NCI-H1417 treated with DMSO at 0.1 percent for 48 hours (cell line): ENCODE data around the gene NCKAP5.
A peak's percentile ranks its signal among the peaks of the same experiment; 100 is the strongest.

Experiments
- DNase-seq: peaks from one replicate; lab custom pipeline; 2025; lab: John Stamatoyannopoulos, UW

Gene NCKAP5

DNA sequence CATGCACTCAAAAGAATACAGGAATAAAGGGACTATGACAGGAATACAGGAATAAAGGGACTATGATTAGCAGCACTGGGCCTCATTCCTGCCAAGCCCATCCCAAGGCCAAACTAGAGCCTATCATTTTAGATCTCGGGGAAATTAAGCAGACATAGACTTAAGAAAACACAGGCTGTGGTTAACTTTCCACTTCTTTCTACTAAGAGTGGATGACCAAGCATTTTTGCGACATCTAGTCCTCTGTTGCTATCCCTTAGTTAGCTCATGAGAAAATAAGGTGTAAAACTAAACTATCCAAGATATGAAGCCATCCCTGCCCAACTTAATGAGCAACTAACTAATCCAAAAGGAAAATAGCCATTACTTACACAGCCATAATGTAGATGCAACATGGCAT lies 904.2 kb downstream of the NCKAP5 start:
- DNase-seq, result no peak

DNA sequence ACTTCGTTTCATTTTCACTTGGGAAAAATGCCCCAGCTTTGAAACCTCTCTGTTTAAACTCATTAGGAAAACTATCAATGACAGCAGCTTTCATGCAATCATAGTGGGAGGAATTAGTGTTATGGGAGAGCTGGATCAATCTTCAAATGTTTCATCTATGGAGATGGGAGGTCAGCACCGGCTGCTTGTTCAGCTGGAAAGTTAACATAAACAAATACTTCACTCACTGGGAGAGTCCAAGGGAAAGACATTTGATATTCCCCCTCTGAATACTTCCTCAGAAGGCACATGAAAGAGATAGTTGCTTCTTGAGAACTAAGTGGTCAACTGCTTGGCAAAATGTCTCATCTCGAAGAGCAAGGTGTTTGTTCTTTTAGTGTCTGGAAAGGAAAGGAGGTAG lies 905.5 kb downstream of the NCKAP5 start:
- no peak for DNase-seq

DNA sequence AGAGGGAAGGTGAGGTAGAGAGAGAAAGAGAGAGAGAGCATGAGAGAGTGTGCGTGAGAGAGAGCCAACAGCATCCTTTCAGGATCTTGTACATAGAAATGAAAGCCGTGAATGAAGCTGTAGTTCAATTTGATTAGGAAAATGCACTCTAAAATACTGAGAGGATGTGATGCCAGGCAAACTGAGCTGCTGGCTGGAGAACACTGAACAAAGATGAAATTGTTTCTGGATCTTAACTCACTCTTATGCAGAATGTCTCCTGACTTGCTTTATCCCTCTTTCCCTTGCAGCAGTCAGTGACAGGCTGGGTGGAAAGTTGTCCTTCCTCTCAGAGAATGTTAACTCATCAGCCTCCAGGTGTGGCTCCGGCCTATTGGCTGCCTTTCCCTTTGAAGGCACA lies 908.9 kb downstream of the NCKAP5 start:
- DNase-seq, result no peak

DNA sequence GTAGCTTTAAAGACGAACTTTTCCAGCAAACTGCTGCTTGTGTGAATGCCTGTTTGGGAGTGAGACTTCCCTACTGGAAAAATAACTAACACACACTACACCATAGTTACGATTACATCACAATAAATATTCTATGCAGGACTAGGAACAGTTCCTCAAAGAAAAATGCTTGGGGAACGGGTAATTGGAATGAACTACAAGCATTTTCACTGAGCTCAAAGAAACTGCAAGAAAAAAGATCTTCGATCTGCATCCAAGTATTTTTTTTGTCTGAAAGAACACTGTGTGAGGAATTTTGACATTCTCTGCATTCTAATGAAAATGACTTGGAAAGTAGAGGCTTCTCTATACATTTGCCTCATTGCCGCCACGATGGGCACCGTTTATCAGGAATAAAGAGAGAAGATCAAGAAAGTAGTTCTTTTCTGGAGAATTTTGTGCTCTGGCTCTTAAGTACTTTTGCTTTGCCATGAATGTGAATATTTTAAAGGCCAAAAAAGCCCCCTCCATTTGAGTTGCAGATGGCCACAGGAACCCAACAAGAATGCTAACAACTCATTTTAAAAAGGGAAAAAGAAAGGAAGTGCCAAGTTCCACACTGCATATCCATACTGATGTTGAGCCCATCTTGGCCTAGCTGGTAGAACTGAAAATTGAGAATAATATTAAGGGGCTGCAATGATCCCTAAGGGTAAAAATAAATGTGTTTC lies 911.8 kb downstream of the NCKAP5 start:
- DNase-seq, result no peak

GRCh38 chr2:132654968-132655367 lies 913.3 kb downstream of the NCKAP5 start:
- DNase-seq, result no peak

DNA sequence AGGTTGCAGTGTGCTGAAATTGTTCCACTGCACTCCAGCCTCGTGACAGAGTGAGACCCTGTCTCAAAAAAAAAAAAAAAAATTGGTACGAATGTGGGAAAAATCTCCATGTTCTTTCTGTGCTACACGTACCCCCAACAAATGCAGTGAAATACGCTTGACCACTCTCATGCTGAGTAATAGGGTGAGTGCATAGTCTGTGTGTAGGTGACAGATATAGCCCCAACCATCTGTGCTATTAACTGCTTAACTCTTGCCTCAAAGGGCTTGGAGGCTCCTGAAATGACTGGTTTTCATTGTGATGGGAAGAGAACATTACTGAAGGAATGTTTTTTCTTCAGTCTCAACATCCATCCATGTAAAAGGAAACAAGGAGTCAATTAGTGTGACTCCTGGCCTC lies 913.9 kb downstream of the NCKAP5 start:
- no peak for DNase-seq

GRCh38 chr2:132652474-132652873 lies 915.8 kb downstream of the NCKAP5 start:
- no peak for DNase-seq

DNA sequence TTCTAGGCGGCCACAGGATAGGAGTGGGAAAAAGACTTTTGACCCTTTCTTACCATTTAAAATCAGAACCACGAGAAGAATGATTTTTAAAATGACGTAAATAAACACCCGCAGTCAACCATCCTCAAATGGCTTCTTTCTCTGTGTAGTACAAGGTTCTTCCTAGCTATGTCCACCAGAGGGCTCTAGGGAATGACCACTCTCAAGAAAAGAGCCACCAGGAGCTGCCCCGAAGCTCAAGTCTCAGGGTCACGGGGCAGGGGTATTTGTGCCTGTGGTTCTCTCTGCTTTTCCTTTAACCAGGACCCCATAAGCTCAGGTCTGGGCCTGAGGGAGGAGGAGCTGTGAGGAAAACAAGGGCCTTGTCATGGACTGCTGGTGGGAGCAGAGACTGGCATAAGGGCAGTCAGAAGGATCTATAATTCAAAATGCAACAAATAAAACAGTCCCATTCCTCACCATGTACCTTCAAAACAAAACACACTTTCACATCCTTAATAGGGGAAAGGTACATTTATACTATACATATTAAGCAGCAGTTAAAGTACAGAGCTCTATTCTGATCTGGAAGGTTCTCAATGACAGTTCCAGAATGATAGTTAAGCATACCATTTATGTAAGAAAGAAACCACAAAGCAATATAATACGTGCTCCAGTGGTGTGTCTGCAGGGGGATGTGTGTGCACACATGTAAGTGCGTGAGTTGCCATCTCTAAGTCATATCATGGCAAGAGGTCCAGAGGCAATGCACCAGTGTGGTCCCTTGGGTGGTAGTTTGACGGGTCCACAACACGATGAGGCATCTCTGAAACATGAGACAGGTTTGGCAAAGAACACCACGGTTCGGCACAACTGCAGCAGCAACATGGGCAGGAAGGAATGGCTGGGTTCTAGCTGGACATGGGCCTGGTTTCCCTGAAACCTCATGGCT lies 916.9 kb downstream of the NCKAP5 start:
- no peak for DNase-seq

GRCh38 chr2:132646540-132647108 lies 921.6 kb downstream of the NCKAP5 start:
- DNase-seq, result no peak

- DNase-seq, result no peak
Observed at GRCh38 chr2:132645722-132646539, 922.3 kb downstream of the NCKAP5 start.

DNA sequence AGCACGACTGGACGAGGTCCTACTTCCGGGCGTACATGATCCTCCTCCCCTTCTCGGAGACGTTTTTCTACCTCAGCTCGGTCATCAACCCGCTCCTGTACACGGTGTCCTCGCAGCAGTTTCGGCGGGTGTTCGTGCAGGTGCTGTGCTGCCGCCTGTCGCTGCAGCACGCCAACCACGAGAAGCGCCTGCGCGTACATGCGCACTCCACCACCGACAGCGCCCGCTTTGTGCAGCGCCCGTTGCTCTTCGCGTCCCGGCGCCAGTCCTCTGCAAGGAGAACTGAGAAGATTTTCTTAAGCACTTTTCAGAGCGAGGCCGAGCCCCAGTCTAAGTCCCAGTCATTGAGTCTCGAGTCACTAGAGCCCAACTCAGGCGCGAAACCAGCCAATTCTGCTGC lies 923.1 kb downstream of the NCKAP5 start:
- peak; percentile 5 for DNase-seq

DNA sequence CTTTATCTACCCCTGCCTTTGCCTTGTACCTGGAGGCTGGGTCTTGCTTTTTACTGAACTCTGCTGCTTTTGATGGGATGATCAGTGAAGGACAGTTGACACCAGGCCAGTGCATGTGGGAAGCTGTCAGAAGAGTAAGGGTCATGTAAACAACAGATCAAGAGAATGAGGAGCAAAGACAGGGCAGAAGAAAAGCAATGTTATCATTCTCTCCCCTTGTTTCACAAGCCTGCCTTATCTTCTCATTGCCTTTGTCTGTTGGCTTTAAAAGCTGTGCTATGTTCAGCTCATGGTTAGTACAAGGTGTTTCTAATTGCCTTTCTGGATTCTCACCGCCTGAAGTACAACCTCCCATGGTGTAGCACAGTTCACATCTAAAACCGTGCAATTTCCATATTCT lies 925.8 kb downstream of the NCKAP5 start:
- no peak for DNase-seq

DNA sequence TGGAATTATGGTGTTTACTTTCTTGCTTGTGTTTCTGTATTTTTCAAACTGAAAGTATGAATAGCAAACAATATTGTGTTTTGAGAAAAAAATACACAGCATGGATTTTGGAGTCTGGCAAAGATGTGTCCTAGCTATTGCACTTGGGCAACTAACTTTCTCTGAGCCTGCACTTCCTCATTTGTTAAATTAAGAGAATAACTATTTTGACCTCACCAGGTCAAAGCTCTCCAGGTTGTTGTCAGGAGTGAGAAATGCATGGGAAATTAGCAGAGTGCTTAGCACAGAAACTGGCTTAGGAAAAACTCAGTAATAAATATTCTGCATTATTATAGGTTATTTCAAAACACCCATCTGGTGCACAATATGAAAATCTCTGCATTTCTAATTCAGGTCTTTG lies 926.4 kb downstream of the NCKAP5 start:
- no peak for DNase-seq

- no peak for DNase-seq
Observed at GRCh38 chr2:132640116-132640515, 928.1 kb downstream of the NCKAP5 start.

GRCh38 chr2:132638313-132639040 lies 929.8 kb downstream of the NCKAP5 start:
- DNase-seq, result no peak

- no peak for DNase-seq
Observed at GRCh38 chr2:132636346-132636745, 931.9 kb downstream of the NCKAP5 start.

GRCh38 chr2:132633635-132634034 lies 934.6 kb downstream of the NCKAP5 start:
- DNase-seq, result no peak

DNA sequence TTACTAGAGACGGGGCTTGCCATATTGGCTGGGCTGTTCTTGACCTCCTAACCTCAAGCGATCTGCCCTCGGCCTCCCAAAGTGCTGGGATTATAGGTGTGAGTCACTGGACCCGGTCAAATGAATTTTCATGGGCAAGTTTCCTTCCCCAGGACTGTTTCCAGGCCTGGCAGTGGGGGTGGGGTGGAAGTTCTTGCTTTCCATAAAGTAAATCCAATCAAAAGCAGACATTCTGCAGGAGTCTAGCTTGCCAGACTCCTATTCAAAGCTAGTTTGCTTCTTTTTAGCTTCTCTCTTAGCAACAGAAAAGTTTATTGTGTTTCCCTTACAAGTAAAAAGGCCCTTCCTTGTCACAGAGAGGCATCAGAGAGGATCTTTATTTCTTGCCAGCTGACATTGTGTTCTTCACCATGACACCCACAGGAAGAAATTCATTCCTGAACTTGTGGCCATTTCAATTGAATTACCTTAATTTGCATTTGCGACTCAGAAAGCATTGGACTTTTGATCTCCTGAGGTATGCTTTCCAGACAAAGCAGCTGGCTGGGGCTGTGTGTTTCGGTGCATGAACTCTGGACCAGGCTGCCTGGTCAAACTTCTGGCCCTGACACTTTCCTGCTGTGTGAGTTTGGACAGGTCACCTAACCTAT lies 936.1 kb downstream of the NCKAP5 start:
- no peak for DNase-seq

- no peak for DNase-seq
Observed at GRCh38 chr2:132627536-132627935, 940.7 kb downstream of the NCKAP5 start.

GRCh38 chr2:132623096-132623839 lies 945.0 kb downstream of the NCKAP5 start:
- DNase-seq, result no peak
